ENCODE measurements around the gene USP7.

DNA sequence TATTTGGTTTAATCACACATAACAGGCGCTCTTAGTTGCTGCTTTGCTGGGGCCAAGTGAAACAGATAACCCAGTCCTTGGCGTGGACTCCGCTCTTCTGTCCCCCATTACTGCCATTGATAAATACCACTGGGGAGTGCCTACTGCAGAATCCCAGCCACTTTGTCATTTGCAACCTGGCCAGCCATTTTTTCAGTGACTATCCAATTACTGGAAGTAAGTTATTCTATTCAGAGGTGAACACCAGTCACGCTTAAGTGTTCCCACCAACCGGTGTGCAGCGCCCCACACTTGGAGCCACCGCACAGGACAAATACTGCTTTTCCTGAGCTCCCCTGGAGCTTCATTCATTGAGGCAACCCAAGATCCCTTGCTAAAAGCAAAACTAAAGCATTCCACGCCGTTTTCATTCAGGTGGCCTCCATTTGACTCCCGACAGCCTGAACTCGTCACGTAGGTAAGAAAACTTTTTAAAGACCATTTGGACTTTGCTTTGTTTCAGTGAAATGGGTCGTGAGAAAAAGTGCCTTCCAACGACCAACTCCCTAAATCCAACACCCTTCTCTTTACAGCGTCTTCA is 1.8 kb downstream of the USP7 start:
- TF ChIP-seq, protein P1, sequence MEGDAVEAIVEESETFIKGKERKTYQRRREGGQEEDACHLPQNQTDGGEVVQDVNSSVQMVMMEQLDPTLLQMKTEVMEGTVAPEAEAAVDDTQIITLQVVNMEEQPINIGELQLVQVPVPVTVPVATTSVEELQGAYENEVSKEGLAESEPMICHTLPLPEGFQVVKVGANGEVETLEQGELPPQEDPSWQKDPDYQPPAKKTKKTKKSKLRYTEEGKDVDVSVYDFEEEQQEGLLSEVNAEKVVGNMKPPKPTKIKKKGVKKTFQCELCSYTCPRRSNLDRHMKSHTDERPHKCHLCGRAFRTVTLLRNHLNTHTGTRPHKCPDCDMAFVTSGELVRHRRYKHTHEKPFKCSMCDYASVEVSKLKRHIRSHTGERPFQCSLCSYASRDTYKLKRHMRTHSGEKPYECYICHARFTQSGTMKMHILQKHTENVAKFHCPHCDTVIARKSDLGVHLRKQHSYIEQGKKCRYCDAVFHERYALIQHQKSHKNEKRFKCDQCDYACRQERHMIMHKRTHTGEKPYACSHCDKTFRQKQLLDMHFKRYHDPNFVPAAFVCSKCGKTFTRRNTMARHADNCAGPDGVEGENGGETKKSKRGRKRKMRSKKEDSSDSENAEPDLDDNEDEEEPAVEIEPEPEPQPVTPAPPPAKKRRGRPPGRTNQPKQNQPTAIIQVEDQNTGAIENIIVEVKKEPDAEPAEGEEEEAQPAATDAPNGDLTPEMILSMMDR (IDR thresholded peaks at IDR 0.05) = no peak
- TF ChIP-seq POLR2AphosphoS5 (IDR thresholded peaks at IDR 0.05) (no peak), EP300 (IDR thresholded peaks at IDR 0.05) (no peak)

All from esophagus muscularis mucosa (tissue), 4 donors.